ENCODE results near the gene MPST.

The MPST gene

GRCh38 chr22:37039466-37039865 lies 19.9 kb downstream of the MPST start:
- POLR2A ChIA-PET, result no interaction called here
- TF ChIP-seq MZF1 (tag by site-specific recombination; IDR thresholded peaks at IDR 0.05; ENCODE audit: borderline replicate concordance), result no peak
- TF ChIP-seq ZNF24 (tag by site-specific recombination; IDR thresholded peaks at IDR 0.05), result no peak
- TF ChIP-seq KLF1 (tag by site-specific recombination; IDR thresholded peaks at IDR 0.05), result no peak
- TF ChIP-seq ZNF18 (tag by site-specific recombination; IDR thresholded peaks at IDR 0.05), result no peak
- no peak for TF ChIP-seq ZNF580 (tag by site-specific recombination; IDR thresholded peaks at IDR 0.05)
- TF ChIP-seq HOXC10 (CRISPR knock-in tag; IDR thresholded peaks at IDR 0.05), result no peak
- no peak for TF ChIP-seq ZNF239 (tag by site-specific recombination; IDR thresholded peaks at IDR 0.05)
- TF ChIP-seq ZNF391 (tag by site-specific recombination; IDR thresholded peaks at IDR 0.05; ENCODE audit: borderline replicate concordance, low read depth), result no peak
- TF ChIP-seq REPIN1 (tag by site-specific recombination; IDR thresholded peaks at IDR 0.05; ENCODE audit: low read depth), result no peak
- no peak for TF ChIP-seq MEIS1 (CRISPR knock-in tag; IDR thresholded peaks at IDR 0.05; ENCODE audit: borderline replicate concordance)
- no peak for TF ChIP-seq ZNF521 (tag by site-specific recombination; IDR thresholded peaks at IDR 0.05)
- TF ChIP-seq ZNF843 (tag by site-specific recombination; IDR thresholded peaks at IDR 0.05), result no peak

GRCh38 chr22:37043209-37043827 lies 23.8 kb downstream of the MPST start:
- Histone ChIP-seq H3K36me3 (ENCODE audit: control insufficient read depth in 2 of 2, insufficient read depth in 1 of 2, low read length in 2 of 2) (no peaks in the 10 kb centered on the region), H3K4me1 (ENCODE audit: control insufficient read depth, insufficient read depth, low read length) (no peaks in the 10 kb centered on the region), H3K9me3 (ENCODE audit: control insufficient read depth, insufficient read depth, low read depth, low read length) (no peaks in the 10 kb centered on the region), H3K27ac (ENCODE audit: extremely low read depth, low read depth, low read length) (no peak overlapping the region), H3K4me3 (ENCODE audit: low read depth, low read length) (no peak overlapping the region)
- CTCF ChIA-PET, result interaction anchor here (0.6 to 3.5 kb wide), 22 partner anchors 8 to 496 kb away, joined by 3 to 14 read pairs (median 4); partner anchors contain the start of genes IFT27, KCTD17, MPST and TST
- TF ChIP-seq ZNF510 (tag by site-specific recombination; IDR thresholded peaks at IDR 0.05; ENCODE audit: insufficient replicate concordance) (no peak), ZSCAN16 (tag by site-specific recombination; IDR thresholded peaks at IDR 0.05) (no peak), ZNF24 (tag by site-specific recombination; IDR thresholded peaks at IDR 0.05) (no peak), ZNF324 (tag by site-specific recombination; IDR thresholded peaks at IDR 0.05) (no peak), ZNF157 (tag by site-specific recombination; IDR thresholded peaks at IDR 0.05) (no peak), BCL11A (tag by site-specific recombination; IDR thresholded peaks at IDR 0.05; ENCODE audit: low read depth) (no peak), GLI2 (tag by site-specific recombination; IDR thresholded peaks at IDR 0.05; ENCODE audit: borderline replicate concordance, low read depth) (no peak), ZNF404 (tag by site-specific recombination; IDR thresholded peaks at IDR 0.05) (no peak), ELK4 (IDR thresholded peaks at IDR 0.05; ENCODE audit: borderline replicate concordance, low read depth, low read length) (no peak), ZNF221 (tag by site-specific recombination; IDR thresholded peaks at IDR 0.05; ENCODE audit: borderline replicate concordance) (no peak), ZNF169 (tag by site-specific recombination; IDR thresholded peaks at IDR 0.05) (no peak), ZNF23 (tag by site-specific recombination; IDR thresholded peaks at IDR 0.05; ENCODE audit: borderline replicate concordance) (no peak), ZNF654 (tag by site-specific recombination; IDR thresholded peaks at IDR 0.05; ENCODE audit: low read depth) (no peak), ZNF561 (tag by site-specific recombination; IDR thresholded peaks at IDR 0.05; ENCODE audit: borderline replicate concordance) (no peak), ZNF48 (tag by site-specific recombination; IDR thresholded peaks at IDR 0.05) (no peak), BCL11B (tag by site-specific recombination; IDR thresholded peaks at IDR 0.05; ENCODE audit: low read depth) (no peak), PRDM10 (tag by site-specific recombination; IDR thresholded peaks at IDR 0.05) (no peak)
- POLR2A ChIA-PET, result interaction anchor here (0.8 to 1.8 kb wide), 4 partner anchors 8 to 32 kb away, joined by 3 to 7 read pairs (median 3); partner anchors contain the start of gene KCTD17

More at GRCh38 chr22:37039466-37039865, 19.9 kb downstream of the MPST start:
- no peak overlapping the region for H3K4me3 ChIP-seq (ENCODE audit: low read depth, low read length)
- CTCF ChIA-PET, result interaction anchor here (0.6 to 2.4 kb wide), 4 partner anchors 19 to 1202 kb away, joined by 3 to 16 read pairs (median 3); partner anchors contain the start of genes MPST and TST
- no peaks in the 10 kb centered on the region for H3K4me1 ChIP-seq (ENCODE audit: control insufficient read depth, insufficient read depth, low read length)
- H3K36me3 ChIP-seq (ENCODE audit: control insufficient read depth in 2 of 2, insufficient read depth in 1 of 2, low read length in 2 of 2), result no peaks in the 10 kb centered on the region
- no peak overlapping the region for H3K27ac ChIP-seq (ENCODE audit: extremely low read depth, low read depth, low read length)
- H3K9me3 ChIP-seq (ENCODE audit: control insufficient read depth, insufficient read depth, low read depth, low read length), result no peaks in the 10 kb centered on the region
